Measurements from ENCODE around the gene RASSF6.

Gene RASSF6

GRCh38 chr4:73662709-73663546, 42.7 kb upstream of the RASSF6 start:
- no peak overlapping the region for H3K4me3 ChIP-seq (ENCODE audit: low read depth, low read length)
- TF ChIP-seq, protein P1, sequence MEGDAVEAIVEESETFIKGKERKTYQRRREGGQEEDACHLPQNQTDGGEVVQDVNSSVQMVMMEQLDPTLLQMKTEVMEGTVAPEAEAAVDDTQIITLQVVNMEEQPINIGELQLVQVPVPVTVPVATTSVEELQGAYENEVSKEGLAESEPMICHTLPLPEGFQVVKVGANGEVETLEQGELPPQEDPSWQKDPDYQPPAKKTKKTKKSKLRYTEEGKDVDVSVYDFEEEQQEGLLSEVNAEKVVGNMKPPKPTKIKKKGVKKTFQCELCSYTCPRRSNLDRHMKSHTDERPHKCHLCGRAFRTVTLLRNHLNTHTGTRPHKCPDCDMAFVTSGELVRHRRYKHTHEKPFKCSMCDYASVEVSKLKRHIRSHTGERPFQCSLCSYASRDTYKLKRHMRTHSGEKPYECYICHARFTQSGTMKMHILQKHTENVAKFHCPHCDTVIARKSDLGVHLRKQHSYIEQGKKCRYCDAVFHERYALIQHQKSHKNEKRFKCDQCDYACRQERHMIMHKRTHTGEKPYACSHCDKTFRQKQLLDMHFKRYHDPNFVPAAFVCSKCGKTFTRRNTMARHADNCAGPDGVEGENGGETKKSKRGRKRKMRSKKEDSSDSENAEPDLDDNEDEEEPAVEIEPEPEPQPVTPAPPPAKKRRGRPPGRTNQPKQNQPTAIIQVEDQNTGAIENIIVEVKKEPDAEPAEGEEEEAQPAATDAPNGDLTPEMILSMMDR (IDR thresholded peaks at IDR 0.05; ENCODE audit: low read depth, low read length) = peak; percentile 20
- TF ChIP-seq POLR2A (IDR thresholded peaks at IDR 0.05; ENCODE audit: extremely low read depth, insufficient read length) (no peak), MYC (IDR thresholded peaks at IDR 0.05; ENCODE audit: low read depth, low read length) (0 out of 2 replicates have a peak, but pooled peaks have one; percentile 14)
- TF ChIP-seq, protein P2, sequence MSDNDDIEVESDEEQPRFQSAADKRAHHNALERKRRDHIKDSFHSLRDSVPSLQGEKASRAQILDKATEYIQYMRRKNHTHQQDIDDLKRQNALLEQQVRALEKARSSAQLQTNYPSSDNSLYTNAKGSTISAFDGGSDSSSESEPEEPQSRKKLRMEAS (IDR thresholded peaks at IDR 0.05; ENCODE audit: low read depth, low read length) = no peak
- peak; percentile 77 for DNase-seq (ENCODE audit: low read depth)

DNA sequence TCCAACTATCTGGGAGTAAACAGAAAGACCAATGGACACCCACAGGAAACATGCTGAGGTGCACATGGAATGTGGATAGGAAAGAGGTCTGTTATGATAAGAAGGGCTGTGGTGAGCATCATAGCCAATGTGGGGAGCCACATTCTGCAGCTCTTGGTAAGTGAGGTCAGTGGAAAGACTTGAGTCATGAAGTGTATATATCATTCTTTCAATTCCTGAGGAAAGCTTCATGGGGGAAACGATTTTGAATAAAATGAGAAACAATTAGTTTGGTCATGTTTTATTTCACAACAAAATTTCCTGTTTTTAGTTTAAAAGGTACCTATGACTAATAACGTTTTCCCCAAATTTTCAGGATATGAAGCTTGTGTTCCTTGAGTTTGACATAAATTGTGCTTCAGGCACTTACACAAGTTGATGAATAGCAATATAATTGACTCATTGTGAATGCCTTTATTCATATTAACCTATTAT, 41.4 kb upstream of the RASSF6 start:
- no peak overlapping the region for H3K4me3 ChIP-seq (ENCODE audit: low read depth, low read length)
- TF ChIP-seq, protein P1 (IDR thresholded peaks at IDR 0.05; ENCODE audit: low read depth, low read length) = no peak
- TF ChIP-seq, protein P2 (IDR thresholded peaks at IDR 0.05; ENCODE audit: low read depth, low read length) = no peak
- TF ChIP-seq MYC (IDR thresholded peaks at IDR 0.05; ENCODE audit: low read depth, low read length) (no peak), POLR2A (IDR thresholded peaks at IDR 0.05; ENCODE audit: extremely low read depth, insufficient read length) (no peak)
- DNase-seq (ENCODE audit: low read depth) = no peak

DNA sequence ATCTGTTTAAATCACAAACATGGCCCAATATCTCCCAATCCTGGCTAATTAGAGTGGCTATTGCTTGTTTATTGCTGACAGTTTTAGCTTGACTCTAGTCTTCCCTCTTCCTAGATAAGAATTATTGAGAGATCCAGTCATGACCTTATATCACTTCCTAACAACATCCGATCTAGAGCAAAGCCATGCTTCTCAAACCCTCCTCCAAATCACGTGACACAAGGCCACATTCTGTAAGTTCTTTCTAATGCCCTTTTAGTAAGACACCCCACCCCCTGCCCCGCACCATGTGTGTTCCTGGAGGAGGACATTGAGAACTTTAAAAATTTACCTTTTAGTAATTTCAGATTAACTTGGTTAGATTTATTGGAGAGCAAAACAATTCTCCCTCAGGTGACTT, 40.6 kb upstream of the RASSF6 start:
- TF ChIP-seq MYC (IDR thresholded peaks at IDR 0.05; ENCODE audit: low read depth, low read length) (no peak), POLR2A (IDR thresholded peaks at IDR 0.05; ENCODE audit: extremely low read depth, insufficient read length) (no peak)
- TF ChIP-seq, protein P2 (IDR thresholded peaks at IDR 0.05; ENCODE audit: low read depth, low read length) = no peak
- TF ChIP-seq, protein P1 (IDR thresholded peaks at IDR 0.05; ENCODE audit: low read depth, low read length) = no peak
- DNase-seq (ENCODE audit: low read depth) = no peak
- no peak overlapping the region for H3K4me3 ChIP-seq (ENCODE audit: low read depth, low read length)

GRCh38 chr4:73653695-73654106, 33.5 kb upstream of the RASSF6 start:
- DNase-seq (ENCODE audit: low read depth) = peak; percentile 52

DNA sequence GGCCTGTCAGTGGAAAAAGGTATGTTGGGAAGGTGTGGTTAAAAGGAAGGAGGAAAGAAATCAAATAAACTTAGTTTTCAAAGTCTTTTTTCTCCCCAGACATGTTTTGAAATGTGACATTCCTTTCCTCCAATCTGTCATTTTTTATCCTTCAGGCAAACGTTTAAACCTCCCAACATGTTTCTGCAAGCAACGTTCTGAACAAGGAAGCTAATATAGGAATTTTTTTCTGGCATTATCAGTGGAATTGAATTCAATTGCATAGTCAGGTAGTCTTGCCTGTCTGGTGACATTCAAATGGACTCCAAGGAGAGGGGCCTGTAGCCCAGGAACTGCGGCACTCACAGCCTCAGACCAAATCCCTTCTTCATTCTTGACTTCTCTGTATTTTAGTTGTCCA, 30.0 kb upstream of the RASSF6 start:
- DNase-seq (ENCODE audit: low read depth) = no peak
- H3K4me3 ChIP-seq (ENCODE audit: low read depth, low read length) = no peak overlapping the region
- TF ChIP-seq, protein P1 (IDR thresholded peaks at IDR 0.05; ENCODE audit: low read depth, low read length) = no peak
- TF ChIP-seq MYC (IDR thresholded peaks at IDR 0.05; ENCODE audit: low read depth, low read length) (no peak), POLR2A (IDR thresholded peaks at IDR 0.05; ENCODE audit: extremely low read depth, insufficient read length) (no peak)
- TF ChIP-seq, protein P2 (IDR thresholded peaks at IDR 0.05; ENCODE audit: low read depth, low read length) = no peak

More at GRCh38 chr4:73653695-73654106, 33.5 kb upstream of the RASSF6 start:
- no peak for TF ChIP-seq POLR2A (IDR thresholded peaks at IDR 0.05; ENCODE audit: extremely low read depth, insufficient read length)
- TF ChIP-seq, protein P1 (IDR thresholded peaks at IDR 0.05; ENCODE audit: low read depth, low read length) = peak; percentile 36
- H3K4me3 ChIP-seq (ENCODE audit: low read depth, low read length) = no peak overlapping the region
